SU-DHL-6 (cell line): ENCODE data around the gene CDH7.

ENCODE experiments used
- H2AFZ ChIP-seq: fragments of 200-600 bp; sonication (generic); 2 replicates; pipeline ENCODE4 v1.6.1; 2014; ENCODE audit warnings: low read depth, mild to moderate bottlenecking, moderate library complexity, mixed read lengths, antibody characterized with exemption, low read length; ENCODE audit not compliant: severe bottlenecking
- H3F3A ChIP-seq: fragments of 200-600 bp; shearing (Covaris generic); 2 replicates; pipeline ENCODE4 v1.6.0; 2016; ENCODE audit warnings: antibody characterized with exemption, mild to moderate bottlenecking; ENCODE audit not compliant: insufficient read depth
- H3K27ac ChIP-seq: fragments of 200-600 bp; sonication (generic); 2 replicates; pipeline ENCODE4 v1.5.1; 2016; ENCODE audit warnings: low read depth, mild to moderate bottlenecking, low read length, moderate library complexity, mixed read lengths
- H3K27me3 ChIP-seq: fragments of 200-600 bp; sonication (generic), shearing (Covaris generic); 2 replicates; pipeline ENCODE4 v1.6.0; 2014; ENCODE audit warnings: mild to moderate bottlenecking, low read length
- H3K36me3 ChIP-seq: fragments of 200-600 bp; sonication (generic); 2 replicates; pipeline ENCODE4 v1.6.1; 2014; ENCODE audit warnings: mild to moderate bottlenecking, low read length, mixed read lengths
- H3K4me2 ChIP-seq: fragments of 300-600, 200-600 bp; shearing (Covaris generic), sonication (generic); 2 replicates; pipeline ENCODE4 v1.6.0; 2014; ENCODE audit warnings: low read length, low read depth, mild to moderate bottlenecking; ENCODE audit not compliant: poor library complexity, severe bottlenecking
- H3K4me3 ChIP-seq: fragments of 200-600 bp; sonication (generic); 2 replicates; pipeline ENCODE4 v1.5.1; 2014; ENCODE audit warnings: antibody characterized with exemption, low read length, mild to moderate bottlenecking, mixed read lengths; ENCODE audit not compliant: insufficient read depth, poor library complexity, severe bottlenecking
- H3K79me2 ChIP-seq: fragments of 200-600 bp; sonication (generic); 2 replicates; pipeline ENCODE4 v1.6.1; 2014; ENCODE audit warnings: mild to moderate bottlenecking, low read length, moderate library complexity; ENCODE audit not compliant: insufficient read depth
- H3K9ac ChIP-seq: fragments of 200-600 bp; sonication (generic); 2 replicates; pipeline ENCODE4 v1.7.0; 2014; ENCODE audit warnings: mild to moderate bottlenecking, low read length
- H3K9me2 ChIP-seq: fragments of 200-600 bp; sonication (generic); replicated peaks from 2 replicates; pipeline ENCODE4 v1.6.1; 2014; ENCODE audit warnings: low read length; ENCODE audit not compliant: insufficient read depth
- H3K9me3 ChIP-seq: fragments of 200-600 bp; sonication (generic); 2 replicates; pipeline ENCODE4 v1.6.1; 2014; ENCODE audit warnings: low read length, mixed read lengths; ENCODE audit not compliant: insufficient read depth
- H4K20me1 ChIP-seq: fragments of 200-600 bp; sonication (generic); 2 replicates; pipeline ENCODE4 v1.6.1; 2014; ENCODE audit warnings: low read depth, mild to moderate bottlenecking, antibody characterized with exemption, low read length, moderate library complexity, mixed read lengths
- CTCF ChIP-seq: fragments of 200-600 bp; sonication (generic); IDR thresholded peaks from one replicate; pipeline ENCODE4 v1.5.1; 2017; ENCODE audit warnings: antibody characterized with exemption, mild to moderate bottlenecking, low read length, moderate library complexity; ENCODE audit not compliant: insufficient read depth, poor library complexity, severe bottlenecking
- EZH2phosphoT487 ChIP-seq: fragments of 200-600 bp; sonication (generic), shearing (Covaris generic); conservative IDR thresholded peaks from 2 replicates; pipeline ENCODE4 v1.6.1; 2018; ENCODE audit warnings: mild to moderate bottlenecking, antibody characterized with exemption, low read length, moderate library complexity, mixed read lengths

Gene CDH7

DNA sequence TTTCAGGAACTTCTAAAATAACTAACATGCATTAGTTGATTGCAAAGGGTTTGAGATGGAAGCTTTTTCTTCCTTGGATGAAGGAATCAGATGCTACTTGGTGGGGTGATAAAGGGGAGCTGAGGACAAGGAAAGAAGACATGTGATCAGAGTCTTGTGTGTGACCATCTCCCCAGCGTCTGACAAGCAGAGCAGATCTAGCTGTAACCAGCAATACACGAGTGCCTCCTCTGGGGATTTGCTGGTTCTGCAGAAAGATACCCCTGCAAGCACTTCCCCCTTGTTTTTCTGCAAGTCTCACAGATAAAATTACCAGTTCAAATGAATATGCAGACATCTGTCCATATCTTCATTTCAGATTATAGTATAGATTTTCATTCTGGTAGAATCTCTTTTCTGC, 2.7 kb downstream of the CDH7 start:
- Histone ChIP-seq H3K4me3 (no peak overlapping the region), H3K79me2 (no peaks in the 10 kb centered on the region), H3K27ac (no peak overlapping the region), H4K20me1 (no peaks in the 10 kb centered on the region), H3K4me2 (no peak overlapping the region), H3F3A (no peaks in the 10 kb centered on the region), H3K27me3 (no peaks in the 10 kb centered on the region), H3K9ac (no peak overlapping the region), H3K9me2 (no peaks in the 10 kb centered on the region), H3K36me3 (no peaks in the 10 kb centered on the region), H2AFZ (no peak overlapping the region), H3K9me3 (no peaks in the 10 kb centered on the region)
- no peak for TF ChIP-seq CTCF
- TF ChIP-seq EZH2phosphoT487 = no peak

- Histone ChIP-seq H3K9me2 (no peaks in the 10 kb centered on the region), H3K4me3 (no peak overlapping the region), H3K9ac (no peak overlapping the region)
These were observed 3.3 kb downstream of the CDH7 start for GRCh38 chr18:65754121-65754520.

DNA sequence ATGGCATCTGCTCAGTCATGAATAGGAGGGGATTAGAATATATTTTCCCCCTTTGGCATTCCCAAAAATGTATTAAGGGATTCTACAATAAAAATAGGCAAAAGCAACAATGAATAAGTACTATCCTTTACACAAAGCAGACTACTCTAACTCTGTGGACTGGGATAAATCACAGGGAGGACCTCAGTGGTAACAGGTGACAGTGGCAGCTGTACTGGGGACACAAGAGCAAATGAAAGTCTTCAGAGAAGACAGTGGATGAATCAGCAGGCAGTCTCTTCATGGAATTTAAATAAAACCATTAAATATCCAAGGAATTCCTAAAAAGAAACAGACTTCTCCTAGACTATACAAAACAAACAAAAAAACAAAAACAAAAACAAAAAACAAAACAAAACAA, 4.8 kb downstream of the CDH7 start:
- Histone ChIP-seq H3K27ac (no peak overlapping the region), H2AFZ (no peak overlapping the region), H3K27me3 (no peaks in the 10 kb centered on the region), H3K4me3 (no peak overlapping the region), H3K4me2 (no peak overlapping the region), H4K20me1 (no peaks in the 10 kb centered on the region), H3K9ac (no peak overlapping the region), H3F3A (no peaks in the 10 kb centered on the region), H3K79me2 (no peaks in the 10 kb centered on the region), H3K36me3 (no peaks in the 10 kb centered on the region), H3K9me2 (no peaks in the 10 kb centered on the region), H3K9me3 (no peaks in the 10 kb centered on the region)
- TF ChIP-seq EZH2phosphoT487 = no peak
- no peak for TF ChIP-seq CTCF

More at GRCh38 chr18:65754121-65754520, 3.3 kb downstream of the CDH7 start:
- Histone ChIP-seq H3K27me3 (no peaks in the 10 kb centered on the region), H4K20me1 (no peaks in the 10 kb centered on the region), H3F3A (no peaks in the 10 kb centered on the region), H2AFZ (no peak overlapping the region), H3K27ac (no peak overlapping the region), H3K79me2 (no peaks in the 10 kb centered on the region), H3K4me2 (no peak overlapping the region), H3K9me3 (no peaks in the 10 kb centered on the region), H3K36me3 (no peaks in the 10 kb centered on the region)
- TF ChIP-seq CTCF = no peak
- TF ChIP-seq EZH2phosphoT487 = no peak

GRCh38 chr18:65760457-65760856, 9.6 kb downstream of the CDH7 start:
- no peaks in the 10 kb centered on the region for H3K27me3 ChIP-seq
- H3K9ac ChIP-seq = no peak overlapping the region
- no peak for TF ChIP-seq CTCF
- no peak for TF ChIP-seq EZH2phosphoT487
- H2AFZ ChIP-seq = no peak overlapping the region
- no peaks in the 10 kb centered on the region for H3K9me2 ChIP-seq
- H3K4me3 ChIP-seq = no peak overlapping the region
- H3F3A ChIP-seq = no peaks in the 10 kb centered on the region
- H3K36me3 ChIP-seq = no peaks in the 10 kb centered on the region
- H3K79me2 ChIP-seq = no peaks in the 10 kb centered on the region
- no peaks in the 10 kb centered on the region for H3K9me3 ChIP-seq
- H4K20me1 ChIP-seq = no peaks in the 10 kb centered on the region
- H3K27ac ChIP-seq = no peak overlapping the region
- no peak overlapping the region for H3K4me2 ChIP-seq
